Activated CD4-positive, alpha-beta T cell treated with anti-CD3 and anti-CD28 coated beads, Interleukin-2, Interleukin-6, amounts not matched to agents 100 ng/mL and 50 ng/mL, durations not matched to agents 16 hours and 8 hours (primary cell): Measurements from ENCODE around the gene LURAP1L.

Experiments
- DNase-seq: peaks from one replicate; pipeline ENCODE4 v3.0.0-alpha.2; 2020

The LURAP1L gene

GRCh38 chr9:12774861-12775678 is at the start of gene LURAP1L:
LURAP1L (plus strand) TSS chr9:12775020; CDS start chr9:12775716, 696 bp downstream.
- peak; percentile 1 for DNase-seq

- DNase-seq: no peak
These were observed 48.0 kb upstream of the LURAP1L start for GRCh38 chr9:12726795-12727194.

DNA sequence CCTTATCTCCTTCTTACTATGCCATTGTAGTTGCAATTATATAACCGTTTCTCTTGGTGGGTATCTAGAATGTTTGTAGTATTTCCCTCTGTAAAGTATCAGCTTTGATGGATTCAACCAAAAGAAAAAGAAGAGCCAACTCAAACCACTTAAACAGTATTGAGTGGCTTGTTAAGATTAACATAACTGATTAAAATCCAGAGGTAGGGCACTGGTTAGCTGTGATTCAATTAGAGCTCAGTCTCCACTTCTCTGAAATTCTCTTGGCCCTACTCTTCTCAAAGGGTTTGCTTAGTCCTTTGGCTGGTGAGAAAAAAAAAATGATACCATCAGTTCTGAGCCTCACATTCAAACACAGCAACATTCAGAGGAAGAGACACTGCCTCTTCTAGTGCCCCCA is 44.6 kb upstream of the LURAP1L start:
- DNase-seq: no peak

DNA sequence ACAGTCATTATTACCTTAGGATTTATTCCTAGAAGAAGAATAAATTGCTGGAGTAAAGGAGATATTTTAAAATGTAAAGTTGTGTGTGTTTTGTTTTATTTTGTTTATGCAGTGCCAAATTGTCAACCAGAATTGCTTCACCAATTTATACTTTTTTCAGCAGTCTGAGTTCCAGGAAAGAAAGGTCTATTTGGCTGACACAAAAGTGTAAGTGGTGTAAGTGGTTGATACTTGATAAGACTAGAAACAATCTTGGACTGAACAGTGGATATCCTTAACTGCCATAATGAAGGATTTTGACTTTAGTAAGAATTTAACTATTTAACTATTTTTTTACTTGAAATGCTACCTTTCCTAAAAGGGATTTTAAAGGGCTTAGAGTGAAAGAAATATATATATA is 43.9 kb upstream of the LURAP1L start:
- no peak for DNase-seq

DNA sequence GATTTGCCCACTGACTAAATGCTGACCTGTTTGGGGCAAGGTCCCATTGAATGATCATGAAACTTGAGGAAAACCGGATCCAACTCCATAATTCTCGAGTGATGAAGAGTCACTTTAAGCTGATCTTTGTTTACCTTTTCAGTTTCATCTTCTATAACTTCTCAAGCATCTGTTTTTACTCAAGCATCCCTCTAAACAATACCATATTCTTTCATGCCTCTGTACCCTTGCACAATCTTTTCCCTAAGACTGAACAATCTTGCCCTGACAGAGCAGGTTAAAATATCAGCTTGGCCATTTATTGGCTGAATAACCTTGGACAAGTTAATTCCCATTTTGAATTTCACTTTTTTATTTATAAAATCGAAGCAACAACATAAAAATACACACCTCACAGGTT is 41.8 kb upstream of the LURAP1L start:
- DNase-seq: no peak

DNA sequence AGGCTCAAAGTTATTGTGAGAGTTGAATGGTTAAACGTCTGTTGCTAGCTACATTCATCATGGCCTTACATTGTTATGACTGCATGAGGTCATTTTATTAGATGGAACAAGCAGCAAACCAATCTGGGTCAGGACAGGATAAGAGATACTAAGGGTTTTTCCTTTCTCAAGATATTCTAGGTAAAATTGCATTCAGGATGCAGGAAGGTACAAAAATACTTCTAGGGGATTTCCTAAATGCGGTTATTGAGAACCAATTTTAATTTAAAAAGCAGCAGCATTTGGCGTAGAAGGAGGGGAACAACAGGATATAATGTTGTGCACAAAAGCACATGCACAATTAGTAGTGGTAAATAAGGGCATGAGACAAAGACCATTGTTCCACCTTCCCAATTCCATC is 39.2 kb upstream of the LURAP1L start:
- DNase-seq: no peak

- DNase-seq: no peak
These were observed 36.9 kb upstream of the LURAP1L start for GRCh38 chr9:12737871-12738270.

- no peak for DNase-seq
These were observed 35.7 kb upstream of the LURAP1L start for GRCh38 chr9:12739014-12739652.

DNA sequence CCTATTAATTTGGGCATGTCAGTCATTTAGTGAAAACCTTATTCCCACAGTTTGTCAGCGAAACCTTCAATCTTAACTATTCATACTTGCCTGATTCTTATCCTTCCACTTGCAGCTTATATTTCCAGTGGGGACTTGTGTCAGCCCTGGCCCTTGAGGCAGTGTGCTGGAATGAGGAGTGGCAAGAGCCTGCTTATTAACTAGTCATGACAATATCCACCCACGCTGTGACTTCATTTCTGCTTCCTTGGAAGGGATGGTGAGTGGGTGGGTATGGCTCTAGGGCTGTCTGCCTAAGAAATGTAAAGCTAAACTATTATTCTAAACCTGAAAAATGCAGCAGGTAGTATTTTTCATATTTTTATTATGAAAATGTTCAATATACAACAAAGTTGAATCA is 34.0 kb upstream of the LURAP1L start:
- no peak for DNase-seq

GRCh38 chr9:12748016-12748415 is 26.8 kb upstream of the LURAP1L start:
- no peak for DNase-seq

- no peak for DNase-seq
These were observed 25.9 kb upstream of the LURAP1L start for GRCh38 chr9:12748954-12749353.

DNA sequence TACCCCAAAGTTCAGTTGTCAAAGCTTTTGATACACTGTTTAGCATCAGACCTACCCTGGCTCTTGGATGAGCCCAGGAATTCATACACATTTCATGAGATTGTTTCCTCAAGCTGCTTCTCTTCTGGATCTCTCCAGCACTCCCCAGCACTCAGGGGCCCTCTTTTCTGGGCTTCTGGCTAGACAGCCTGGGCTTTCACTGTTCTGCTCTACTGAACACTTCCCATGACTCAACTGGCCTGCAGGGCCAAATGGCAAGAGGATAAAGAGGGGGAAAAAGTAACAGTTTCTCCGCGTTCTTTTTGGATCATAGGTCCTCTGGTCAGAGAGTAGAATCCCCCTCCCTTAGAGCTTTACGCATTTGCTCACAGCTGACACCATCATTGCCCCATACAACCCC is 20.9 kb upstream of the LURAP1L start:
- DNase-seq: no peak

DNA sequence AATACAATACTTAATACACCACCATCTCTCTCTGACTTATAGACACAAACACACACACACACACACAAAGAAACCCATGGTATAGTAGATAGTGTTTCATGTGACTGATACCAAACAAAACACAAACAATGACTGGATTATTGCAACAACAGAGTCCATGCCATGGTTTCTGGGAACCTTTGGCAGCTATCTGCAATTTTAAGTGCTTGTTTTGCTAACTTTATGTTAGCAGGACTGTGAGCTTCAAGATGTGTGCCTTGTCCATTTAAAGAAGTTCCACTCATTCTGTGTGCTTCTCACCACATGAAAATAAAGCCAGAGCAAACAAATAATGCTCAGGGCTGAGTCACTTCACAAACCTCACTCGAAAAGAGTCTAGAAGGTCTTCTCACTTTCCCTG is 15.1 kb upstream of the LURAP1L start:
- DNase-seq: no peak

- DNase-seq: no peak
These were observed 14.1 kb upstream of the LURAP1L start for GRCh38 chr9:12760758-12761157.

DNA sequence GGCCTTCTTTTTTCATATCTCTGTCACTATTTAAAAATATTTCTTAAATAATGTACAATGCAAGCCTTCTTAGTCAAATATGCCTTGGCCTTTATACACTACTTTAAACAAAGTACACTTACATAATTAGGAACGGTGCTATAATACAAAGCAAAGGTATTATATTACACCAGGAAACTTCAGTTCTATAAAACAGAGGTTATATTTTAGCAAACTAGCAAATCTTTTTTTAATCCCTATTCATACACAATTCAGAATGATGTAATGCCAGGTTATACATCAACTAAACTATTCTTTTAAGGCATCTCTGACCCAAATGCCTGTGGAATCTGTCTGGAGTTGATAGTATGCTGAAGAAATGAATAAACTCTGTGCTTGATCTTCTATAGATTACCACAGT is 10.7 kb upstream of the LURAP1L start:
- no peak for DNase-seq

DNA sequence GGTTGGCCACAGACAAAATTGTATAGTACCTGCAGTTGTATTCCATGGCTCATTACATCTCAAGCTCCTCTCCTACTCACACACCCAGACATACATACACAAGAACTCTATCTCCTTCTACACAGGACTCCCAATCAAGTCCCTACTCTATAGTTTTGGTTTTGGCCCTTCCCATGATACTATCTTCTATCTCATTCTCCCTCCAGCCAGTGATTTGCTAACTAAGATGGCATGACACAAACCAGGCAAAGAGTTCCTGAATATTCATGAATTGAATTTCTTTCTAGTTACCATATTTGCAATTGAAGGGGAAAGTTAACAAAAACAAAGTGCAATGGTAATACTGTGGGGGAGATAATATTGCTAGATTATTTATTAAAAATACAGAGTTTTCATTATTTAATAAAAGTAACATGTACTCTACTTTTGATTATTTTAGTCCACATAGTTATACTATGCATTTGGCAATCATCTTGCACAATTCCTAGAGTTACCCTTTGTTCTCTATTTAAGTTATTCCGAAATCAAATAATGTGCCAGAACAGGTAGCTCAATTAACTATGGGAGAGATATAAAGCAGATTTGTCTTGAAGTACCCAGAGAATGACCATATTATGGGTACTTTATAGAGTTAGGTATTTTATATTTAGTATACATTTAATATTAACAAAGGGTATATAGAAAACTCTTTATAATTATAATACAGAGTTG is 9.6 kb upstream of the LURAP1L start:
- DNase-seq: no peak

DNA sequence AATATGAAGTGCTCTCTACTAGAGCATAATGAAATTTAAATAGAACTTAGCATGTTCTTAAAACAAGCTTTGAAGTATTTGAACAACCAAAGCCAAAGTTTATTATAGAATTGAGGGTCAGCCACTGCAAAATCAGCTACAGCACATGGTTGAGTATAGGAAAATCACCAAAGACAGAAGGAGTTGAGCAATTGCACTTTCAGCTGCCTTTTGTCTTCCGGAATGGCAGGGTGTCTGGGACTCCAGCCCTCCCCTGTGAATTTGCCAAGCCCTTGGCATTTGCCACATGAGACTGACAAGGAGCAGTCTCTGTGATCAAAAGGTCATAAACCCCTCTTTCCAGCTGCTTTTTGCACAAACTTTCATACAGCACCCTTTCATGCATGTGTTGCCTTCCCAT is 8.5 kb upstream of the LURAP1L start:
- no peak for DNase-seq

DNA sequence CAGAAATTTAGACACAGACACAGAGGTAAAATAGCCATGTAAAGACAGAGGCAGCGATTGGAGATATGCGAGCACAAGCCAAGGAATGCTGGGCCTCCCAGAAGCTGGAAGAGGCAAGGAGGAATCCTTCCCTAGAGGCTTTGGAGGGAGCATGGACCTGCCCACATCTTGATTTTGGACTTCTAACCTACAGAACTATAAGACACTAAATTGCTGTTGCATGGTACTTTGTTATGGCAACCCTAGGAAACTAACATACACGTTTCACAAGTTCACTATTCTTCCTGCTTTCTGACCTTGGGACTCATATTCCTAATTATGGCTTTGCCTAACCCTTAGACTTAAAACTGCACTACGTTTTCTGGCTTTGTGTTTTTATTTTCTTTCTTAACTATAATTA is 4.6 kb upstream of the LURAP1L start:
- DNase-seq: no peak

DNA sequence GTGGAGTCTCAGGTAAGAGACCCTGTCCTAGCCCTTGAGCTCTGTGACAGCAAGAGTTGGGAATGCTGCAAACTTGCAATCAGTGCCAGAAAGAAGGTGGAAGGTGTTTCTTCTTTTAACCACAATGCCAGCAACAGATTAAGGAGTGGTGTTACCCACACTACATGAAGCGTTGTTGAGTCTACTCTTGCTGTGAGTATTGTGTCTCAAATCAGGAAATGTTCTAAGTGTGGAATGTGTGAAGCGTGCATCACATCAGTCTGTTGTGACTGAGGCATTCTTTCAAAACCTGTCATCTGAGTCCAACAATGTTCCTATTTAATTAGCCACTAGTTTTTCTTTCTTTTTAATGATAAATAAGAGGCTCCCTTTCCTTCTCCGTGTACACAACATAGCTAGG is 2.9 kb upstream of the LURAP1L start:
- no peak for DNase-seq

DNA sequence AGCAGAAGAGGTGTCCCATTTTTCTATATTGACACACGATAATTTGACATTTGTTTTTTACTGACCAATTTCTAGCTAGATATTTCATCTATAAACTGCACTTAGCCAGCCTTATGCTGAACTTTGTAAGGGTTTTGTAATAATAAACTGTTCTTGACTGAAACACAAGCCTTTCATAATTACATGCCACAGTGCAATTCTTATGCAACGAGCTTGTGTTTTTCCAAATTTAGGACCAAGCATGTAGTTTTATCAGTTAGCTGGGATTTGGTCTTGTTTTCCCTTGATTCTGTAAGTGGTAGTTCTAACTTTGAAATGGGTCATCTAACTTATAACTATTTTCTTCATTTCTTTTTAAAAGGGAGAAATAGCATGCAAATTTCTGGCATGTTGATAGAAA is 1.3 kb upstream of the LURAP1L start:
- no peak for DNase-seq

DNA sequence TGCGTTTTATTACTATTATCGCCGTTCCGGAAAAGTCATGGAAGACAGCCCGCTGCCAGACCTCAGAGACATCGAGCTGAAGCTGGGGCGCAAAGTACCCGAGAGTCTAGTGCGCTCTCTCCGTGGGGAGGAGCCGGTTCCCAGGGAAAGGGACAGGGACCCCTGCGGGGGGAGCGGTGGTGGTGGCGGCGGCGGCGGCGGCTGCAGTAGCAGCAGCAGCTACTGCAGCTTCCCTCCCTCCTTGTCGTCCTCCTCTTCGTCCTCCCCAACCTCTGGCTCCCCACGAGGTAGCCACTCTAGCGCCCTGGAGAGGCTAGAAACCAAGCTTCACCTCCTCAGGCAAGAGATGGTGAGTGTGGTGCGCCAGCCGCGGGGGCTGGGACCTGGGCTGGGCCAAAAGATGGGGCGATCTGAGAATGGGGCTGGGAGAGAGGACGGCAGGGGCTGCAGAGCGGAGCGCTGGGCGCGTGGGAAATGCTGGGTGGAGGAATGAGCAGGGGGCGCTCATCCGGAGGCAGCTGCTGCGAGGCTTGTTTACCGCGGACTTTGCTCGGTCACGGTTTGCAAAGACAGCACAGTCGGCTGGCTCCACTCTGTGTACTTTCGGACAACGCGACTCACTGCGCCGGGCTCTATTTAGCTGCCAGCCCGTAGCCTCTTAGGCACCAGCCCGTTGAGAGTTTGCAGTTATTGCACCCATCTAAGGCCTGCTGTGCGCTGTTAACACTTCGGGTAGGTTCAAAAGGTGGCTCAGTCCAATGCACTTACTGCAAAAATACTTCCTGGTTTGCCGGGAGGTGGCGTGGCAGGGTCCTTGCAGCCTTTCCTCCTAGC is 1.1 kb downstream of the LURAP1L start:
- peak; percentile 15 for DNase-seq

DNA sequence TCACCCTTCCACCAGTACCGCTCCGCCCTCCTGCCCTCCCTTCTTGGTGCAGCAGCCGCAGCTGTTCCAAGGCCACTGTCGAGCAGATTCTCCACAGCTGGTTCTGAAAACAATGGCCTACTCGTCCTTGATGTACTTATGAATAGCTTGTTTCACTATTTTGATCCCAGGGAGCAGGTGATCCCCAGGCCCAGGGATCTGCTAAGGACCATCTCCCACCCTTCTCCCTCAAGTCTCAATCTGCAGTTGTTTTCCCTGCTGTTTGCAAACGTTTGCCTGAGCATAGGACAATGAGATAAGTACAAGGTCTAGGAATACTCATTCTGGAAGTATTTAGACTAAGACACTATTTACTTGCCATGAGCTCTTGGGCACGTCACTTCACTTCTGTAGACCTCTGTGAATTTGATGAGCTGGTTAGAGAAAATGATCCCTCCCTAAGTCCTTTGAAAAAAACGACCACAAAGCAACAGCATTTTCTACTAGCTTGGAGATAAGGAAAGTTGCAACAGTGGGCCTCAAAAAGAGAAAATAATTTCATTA is 1.8 kb downstream of the LURAP1L start:
- DNase-seq: no peak
